EH (cell line): ENCODE measurements around the gene CLEC6A.
"Not testable (repeated sequence)": the region's sequence is repeated elsewhere in the genome, so short reads cannot be mapped to it uniquely, and the experiment has no call there.

Experiments used
- DNase-seq: peaks from one replicate; pipeline ENCODE4 v3.0.0-alpha.2; 2015; ENCODE audit warnings: low read depth

CLEC6A gene

DNA sequence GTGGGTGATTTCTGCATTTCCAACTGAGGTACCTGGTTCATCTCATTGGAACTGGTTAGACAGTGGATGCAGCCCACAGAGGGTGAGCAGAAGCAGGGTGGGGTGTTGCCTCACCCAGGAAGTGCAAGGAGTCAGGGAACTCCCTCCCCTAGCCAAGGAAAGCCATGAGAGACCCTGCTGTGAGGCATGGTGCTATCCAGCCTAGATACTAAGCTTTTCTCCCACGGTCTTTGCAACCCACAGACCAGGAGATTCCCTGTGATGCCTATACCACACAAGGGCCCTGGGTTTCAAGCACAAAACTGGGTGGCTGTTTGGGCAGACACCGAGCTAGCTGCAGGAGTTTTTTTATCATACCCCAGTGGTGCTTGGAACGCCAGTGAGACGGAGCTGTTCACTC, 39.9 kb downstream of the CLEC6A start:
- DNase-seq, result not testable (repeated sequence)

DNA sequence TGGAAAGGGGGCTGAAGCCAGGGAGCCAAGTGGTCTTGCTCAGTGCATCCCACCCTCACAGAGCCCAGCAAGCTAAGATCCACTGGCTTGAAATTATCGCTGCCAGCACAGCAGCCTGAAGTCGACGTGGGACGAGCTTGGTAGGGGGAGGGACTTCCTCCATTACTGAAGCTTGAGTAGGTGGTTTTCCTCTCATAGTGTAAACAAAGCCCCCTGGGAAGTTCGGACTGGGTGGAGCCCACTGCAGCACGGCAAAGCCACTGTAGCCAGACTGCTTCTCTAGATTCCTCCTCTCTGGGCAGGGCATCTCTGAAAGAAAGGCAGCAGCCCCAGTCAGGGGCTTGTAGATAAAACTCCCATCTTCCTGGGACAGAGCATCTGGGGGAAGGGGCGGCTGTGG, 40.3 kb downstream of the CLEC6A start:
- not testable (repeated sequence) for DNase-seq

DNA sequence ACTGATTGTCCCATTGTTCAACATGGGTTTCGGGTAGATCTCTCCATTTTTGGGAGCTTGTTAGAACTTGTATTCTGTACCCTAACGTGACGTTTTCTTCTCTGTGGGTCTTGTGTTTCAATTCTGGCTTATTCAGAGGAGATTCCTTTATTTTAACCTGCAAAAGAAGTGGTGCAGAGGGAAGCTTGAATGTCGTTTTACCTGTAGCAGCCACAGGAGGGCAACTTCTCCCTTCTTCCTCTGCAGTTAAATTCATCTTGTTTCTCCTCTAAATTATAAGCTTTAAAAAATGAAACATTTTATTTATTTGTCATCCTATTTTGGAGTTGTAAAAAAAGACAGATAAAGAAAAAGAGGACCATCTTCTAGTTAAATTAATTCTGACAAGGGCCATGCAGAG, 43.9 kb downstream of the CLEC6A start:
- no peak for DNase-seq

DNA sequence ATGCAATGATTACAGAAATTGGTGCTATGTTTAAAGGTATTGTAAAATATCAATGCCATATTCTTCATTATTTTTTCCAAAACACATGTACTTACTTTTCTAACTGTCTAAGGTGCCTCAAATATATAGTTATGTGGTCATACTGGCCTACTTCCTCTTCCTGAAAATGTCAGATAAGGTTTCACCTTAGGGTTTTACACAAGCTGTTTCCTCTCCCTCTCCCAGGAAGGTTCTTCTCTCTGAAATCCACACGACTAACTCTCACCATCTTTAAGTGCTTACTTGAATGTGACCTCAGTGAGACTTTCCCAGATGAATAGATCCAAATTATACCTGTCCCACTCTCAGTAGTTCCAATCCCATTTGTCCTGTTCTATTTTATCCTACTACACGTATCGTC, 46.0 kb downstream of the CLEC6A start:
- no peak for DNase-seq

DNA sequence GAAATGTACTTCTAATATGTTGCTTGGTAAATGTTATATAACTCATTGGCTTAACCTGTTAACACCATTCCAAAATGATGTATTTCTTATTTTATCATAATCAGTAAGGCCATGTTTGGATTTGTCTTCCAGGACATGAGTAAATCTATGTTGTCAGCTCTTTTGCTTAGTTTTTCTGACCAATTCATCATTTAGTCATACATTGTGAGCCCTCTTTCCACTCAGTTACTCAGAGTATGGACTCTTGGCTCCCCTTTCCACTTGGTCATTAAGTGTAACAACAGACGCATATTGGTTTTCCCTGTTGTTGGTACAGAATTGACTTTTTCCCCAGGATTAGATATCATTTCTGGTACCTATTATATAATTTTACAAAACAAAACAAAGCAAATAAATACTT, 48.6 kb downstream of the CLEC6A start:
- DNase-seq, result no peak

DNA sequence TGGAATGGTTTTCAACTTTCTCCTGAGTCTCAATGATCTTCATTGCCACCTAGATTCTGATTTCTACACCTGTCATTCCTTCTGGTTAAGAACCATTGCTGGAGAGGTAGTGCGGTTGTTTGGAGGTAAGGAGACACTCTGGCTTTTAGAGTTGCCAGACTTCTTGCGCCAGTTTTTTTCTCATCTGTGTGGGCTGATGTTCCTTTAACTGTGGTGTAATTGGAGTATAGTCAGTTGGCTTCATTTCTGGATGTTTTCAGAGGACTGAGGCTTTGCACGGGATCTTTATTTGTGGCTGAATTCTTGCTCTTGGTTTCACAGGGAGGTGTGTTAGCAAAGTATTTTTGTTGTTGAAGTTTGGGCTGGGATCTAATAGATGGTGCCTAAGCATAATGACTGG, 51.8 kb downstream of the CLEC6A start:
- DNase-seq, result no peak

DNA sequence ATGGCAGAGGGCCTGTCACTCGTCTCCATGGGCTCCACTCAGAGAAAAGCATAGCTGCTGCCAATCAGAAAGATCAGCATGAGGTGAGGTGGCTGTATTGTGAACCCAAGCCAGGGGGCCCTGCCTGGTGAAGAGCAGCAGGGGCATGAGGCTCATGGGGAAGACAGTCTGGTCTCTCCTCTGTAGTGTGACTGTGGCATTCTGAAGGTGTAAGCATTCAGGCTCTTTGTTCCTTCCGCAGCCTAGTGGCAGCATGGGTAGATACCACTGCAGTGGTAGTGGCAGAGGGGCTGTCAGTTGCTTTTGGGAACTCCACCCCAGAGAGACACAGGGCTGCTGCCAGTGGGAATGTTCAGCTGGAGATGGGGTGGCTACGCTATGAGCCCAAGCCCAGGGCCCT, 52.5 kb downstream of the CLEC6A start:
- DNase-seq, result no peak

DNA sequence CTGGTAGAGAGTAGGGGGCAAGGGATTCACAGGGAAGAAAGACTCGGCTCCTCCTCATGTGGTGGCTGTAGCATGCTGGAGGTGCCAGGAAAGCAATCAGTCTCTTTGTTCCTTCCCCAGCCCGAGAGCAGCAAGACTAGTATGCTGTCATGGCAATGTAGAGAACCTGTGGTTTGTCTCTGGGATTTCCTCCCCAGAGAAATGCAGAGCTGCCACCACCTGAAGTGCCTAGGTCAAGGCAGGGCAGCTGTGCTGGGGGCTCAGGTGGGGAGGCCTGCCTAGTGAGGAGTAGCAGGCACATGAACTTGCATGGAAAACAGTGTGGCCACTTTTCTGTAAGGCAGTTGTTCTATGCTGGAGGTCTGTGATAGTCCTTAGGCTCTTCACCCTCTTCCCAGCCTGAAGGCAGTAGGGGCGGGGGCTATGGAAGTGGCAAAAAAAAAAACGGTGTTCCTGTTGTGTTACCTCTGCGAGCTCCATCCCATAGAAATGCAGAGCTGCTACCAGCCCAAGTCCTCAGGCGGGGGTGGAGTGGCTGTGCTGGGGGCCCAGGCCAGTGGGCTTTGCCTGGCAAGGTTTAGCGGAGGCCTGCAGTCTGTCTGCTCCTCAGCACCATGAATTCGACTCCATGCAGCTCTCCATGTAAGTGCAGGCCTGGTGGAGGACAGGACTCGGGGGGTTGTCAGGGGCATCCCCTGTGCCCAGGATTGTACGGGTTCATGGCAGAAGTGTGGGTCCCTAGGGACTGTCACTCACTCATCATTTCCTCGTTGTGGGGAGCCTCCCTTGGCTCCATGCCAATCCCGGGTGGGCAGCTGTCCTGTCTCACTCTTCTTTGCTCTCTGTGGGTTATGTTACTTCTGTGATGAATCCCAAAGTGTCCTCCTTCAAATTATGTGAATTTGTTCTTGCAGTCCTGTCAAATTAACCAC, 53.4 kb downstream of the CLEC6A start:
- no peak for DNase-seq

DNA sequence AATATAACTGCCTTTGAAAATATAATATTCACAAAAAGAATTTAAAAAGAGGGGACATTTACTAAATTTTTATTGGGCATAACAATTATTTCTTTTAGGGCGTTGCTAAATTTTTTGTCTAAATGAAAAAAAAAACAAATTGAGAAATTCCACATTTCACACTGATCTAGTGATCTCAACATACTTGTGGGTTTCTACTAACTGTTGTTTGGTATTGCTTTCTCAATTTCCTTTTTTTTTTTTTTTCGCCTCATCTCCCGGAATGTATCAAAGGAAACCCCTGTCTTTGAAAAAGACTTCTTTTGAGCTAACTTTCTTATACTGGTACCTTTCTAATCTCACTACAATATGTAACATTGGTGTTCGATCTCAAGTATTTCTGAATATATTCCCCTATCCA, 57.5 kb downstream of the CLEC6A start, which contains the start of gene CLEC4D:
TSS of gene CLEC4D (plus strand) at position 248 of the 400 bp plus-strand sequence. CDS start 230 bp downstream, outside the sequence.
- DNase-seq, result no peak

DNA sequence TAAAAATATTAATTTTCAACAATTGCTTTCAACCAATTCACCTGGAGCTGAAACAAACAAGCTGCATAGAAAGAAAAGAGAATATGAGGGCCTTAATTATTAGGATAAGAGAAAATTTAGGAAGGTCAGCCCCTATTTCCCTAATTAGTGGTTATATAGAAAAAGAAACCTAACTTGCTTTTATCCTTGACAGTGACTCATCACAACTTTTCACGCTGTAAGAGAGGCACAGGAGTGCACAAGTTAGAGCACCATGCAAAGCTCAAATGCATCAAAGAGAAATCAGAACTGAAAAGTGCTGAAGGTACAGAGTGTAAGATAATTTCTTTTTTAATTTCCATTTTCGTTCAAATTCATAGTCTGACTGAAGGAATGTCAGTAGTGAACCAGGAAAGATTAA, 62.2 kb downstream of the CLEC6A start:
- no peak for DNase-seq

DNA sequence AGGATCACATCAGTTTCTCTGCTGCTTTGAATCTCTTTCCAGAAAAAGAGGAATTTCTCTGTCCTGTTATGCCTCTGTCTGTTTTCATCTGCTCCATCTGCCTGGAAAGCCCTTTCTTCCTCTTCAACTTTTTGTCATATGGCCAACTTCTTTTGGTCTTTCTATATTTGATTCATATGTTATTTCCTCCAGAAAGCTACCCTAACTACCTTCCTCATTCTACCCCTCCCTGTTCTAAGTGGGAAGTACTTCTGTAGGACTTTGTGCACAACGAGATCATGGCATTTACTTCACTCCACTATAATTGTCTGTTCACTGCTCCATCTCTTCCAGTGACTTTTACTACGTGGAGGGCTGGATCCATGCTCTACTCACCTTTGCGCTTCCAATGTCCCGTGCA, 63.4 kb downstream of the CLEC6A start:
- no peak for DNase-seq

DNA sequence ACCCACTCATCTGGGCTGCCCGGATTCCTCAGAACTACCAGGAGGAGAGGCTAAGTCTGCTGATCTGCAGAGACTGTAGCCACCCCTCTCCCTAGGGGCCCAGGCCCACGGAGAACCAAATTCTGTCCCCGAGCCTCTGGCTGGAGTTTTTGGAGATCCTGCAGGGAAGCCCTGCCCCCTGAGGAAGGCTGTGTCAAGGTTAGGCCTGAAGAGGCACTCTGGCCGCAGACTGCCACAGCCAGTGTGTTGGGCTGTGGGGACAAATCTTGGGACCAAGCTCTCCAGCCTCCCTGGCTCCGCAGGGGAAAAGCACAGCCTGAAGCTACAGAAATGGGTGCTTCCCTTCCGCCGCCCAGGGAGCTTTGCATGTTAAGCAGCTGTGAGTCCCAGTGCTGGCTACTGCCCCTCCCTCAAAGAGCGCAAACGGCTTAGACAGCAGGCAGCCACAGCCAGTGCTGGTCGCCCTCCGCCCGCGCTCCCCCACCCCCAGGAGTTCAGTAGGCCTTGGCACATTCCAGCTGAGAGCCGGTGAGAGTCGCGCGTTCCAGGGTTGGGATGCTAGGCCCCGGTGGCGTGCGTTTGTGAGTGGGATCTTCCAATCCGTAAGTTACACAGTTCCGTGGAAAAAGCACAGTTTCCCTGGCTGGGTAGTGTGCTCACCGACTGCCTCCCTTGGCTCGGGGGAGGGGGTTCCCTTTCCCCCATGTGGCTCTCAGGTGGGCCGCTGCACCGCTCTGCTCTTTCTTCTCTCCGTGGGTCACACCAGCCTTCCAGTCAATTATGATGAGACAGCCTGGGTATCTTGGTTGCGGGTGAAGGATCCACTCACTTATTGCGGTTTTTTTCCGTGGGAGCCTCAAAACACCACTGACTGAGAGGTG, 71.7 kb downstream of the CLEC6A start:
- no peak for DNase-seq
